ENCODE measurements around the gene COBL.

GRCh38 chr7:51124321-51124720 lies 192.3 kb downstream of the COBL start:
- TF ChIP-seq CTCF (IDR thresholded peaks at IDR 0.05; ENCODE audit: low read depth, low read length, poor library complexity, severe bottlenecking), result no peak
- no peak for TF ChIP-seq EZH2phosphoT487 (IDR thresholded peaks at IDR 0.05; ENCODE audit: borderline replicate concordance, low read length)
